Natural killer cell treated with Interleukin-12 subunit alpha and Interleukin-12 subunit beta and Interleukin-15 and Interleukin-18, amount 100 ng/mL, for 72 hours (primary cell): ENCODE measurements around the gene AMPD2. TPM values are rescaled to one million over a fixed set of nuclear protein-coding genes. Genes with fewer than 3 reads are reported as not detected.

Experiments used
- ATAC-seq, 2 donors: fragments of 150-1000 bp; cut with Tn5 transposase in 1 of 2; sonication (Bioruptor Pico), chemical (Tn5 transposase) in 1 of 2; 2 replicates each; pipeline ENCODE4 v1.10.0; 2021
- DNase-seq: peaks from one replicate; pipeline ENCODE4 v3.0.0; 2022; ENCODE audit warnings: low spot score
- H3K27ac Mint-ChIP-seq, 2 donors: 1 replicate in 1 of 2; 2 replicates in 1 of 2; pipeline ENCODE4 v1.8.0; 2022; ENCODE audit warnings: mixed read lengths in 2 of 2, mild to moderate bottlenecking in 1 of 2, moderate library complexity in 1 of 2
- H3K27me3 Mint-ChIP-seq, 2 donors: 1 replicate in 1 of 2; 2 replicates in 1 of 2; pipeline ENCODE4 v1.8.0; 2022; ENCODE audit warnings: mixed read lengths in 2 of 2
- H3K36me3 Mint-ChIP-seq: one replicate; pipeline ENCODE4 v1.8.0; 2022; ENCODE audit warnings: mixed read lengths
- H3K4me1 Mint-ChIP-seq, 2 donors: 1 replicate in 1 of 2; 2 replicates in 1 of 2; pipeline ENCODE4 v1.8.0; 2022; ENCODE audit warnings: low read depth in 2 of 2, mixed read lengths in 2 of 2, mild to moderate bottlenecking in 1 of 2
- H3K4me3 Mint-ChIP-seq: one replicate; pipeline ENCODE4 v1.8.0; 2022; ENCODE audit warnings: mixed read lengths
- H3K9me3 Mint-ChIP-seq: 2 replicates; pipeline ENCODE4 v1.8.0; 2022; ENCODE audit warnings: mixed read lengths
- total RNA-seq, 2 donors: library from RNA; stranded (reverse); gene quantifications; one replicate each; pipeline ENCODE4 v1.2.3, GENCODE V29; 2022

Gene AMPD2
- total RNA-seq, 2 donors from 2014 or later, result 79.0 to 144 TPM

DNA sequence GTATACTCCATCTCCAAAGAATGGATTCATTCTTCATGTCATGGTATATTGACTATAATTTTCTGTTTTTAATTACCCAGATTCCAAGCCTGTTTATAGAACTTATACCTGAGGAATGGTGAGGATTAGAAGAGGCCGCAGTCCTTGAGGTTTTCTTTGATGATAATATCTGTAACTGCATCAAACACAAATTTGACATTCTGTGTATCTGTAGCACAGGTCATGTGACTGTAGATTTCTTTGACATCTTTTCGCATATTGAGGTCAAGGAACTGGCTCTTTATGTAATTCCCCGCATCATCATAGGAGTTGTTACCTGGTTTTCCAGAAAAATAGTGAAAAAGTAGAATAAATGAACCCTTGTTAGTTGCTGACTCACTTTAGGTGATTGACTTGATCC lies 16.4 kb upstream of the AMPD2 start:
- H3K4me1 Mint-ChIP-seq, result no peaks in the 10 kb centered on the region
- no peak for ATAC-seq
- no peaks in the 10 kb centered on the region for H3K36me3 Mint-ChIP-seq
- no peak for DNase-seq
- no peak overlapping the region for H3K4me3 Mint-ChIP-seq
- no peaks in the 10 kb centered on the region for H3K27me3 Mint-ChIP-seq
- H3K27ac Mint-ChIP-seq, result peak overlapping the region in 1 of 2 donors; percentile 47
- H3K9me3 Mint-ChIP-seq, result no peaks in the 10 kb centered on the region

DNA sequence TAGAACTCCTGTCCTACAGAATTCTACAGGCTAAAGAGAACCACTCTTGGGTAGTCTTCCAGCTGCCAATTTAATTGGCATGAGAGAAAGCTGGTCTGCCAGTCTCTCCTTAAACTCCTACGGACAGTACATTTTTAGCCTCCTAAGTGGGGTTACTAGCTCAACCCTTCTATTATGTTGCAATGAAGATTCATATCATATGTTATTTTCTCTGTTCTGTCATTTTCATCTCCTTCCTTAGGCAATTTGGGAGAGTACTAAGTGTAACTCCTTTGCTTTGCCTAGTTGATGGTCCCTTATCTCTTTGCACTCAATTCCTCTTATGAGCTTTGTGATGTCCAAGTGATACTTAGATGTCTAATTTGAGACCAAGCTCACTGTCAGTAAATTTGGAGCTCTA lies 14.3 kb upstream of the AMPD2 start:
- Mint-ChIP-seq H3K27ac (no peak overlapping the region), H3K4me3 (no peak overlapping the region), H3K36me3 (no peaks in the 10 kb centered on the region), H3K4me1 (no peaks in the 10 kb centered on the region), H3K9me3 (no peaks in the 10 kb centered on the region), H3K27me3 (no peaks in the 10 kb centered on the region)
- ATAC-seq (no peak), DNase-seq (no peak)

- H3K4me1 Mint-ChIP-seq, result peaks cover 0 to 3% of the 10 kb centered on the region in 2 donors
- ATAC-seq (no peak), DNase-seq (no peak)
- H3K27me3 Mint-ChIP-seq, result no peaks in the 10 kb centered on the region
- H3K9me3 Mint-ChIP-seq, result no peaks in the 10 kb centered on the region
- H3K4me3 Mint-ChIP-seq, result no peak overlapping the region
- no peak overlapping the region for H3K27ac Mint-ChIP-seq
- H3K36me3 Mint-ChIP-seq, result no peaks in the 10 kb centered on the region
These were observed 9.8 kb upstream of the AMPD2 start for GRCh38 chr1:109609881-109610280.

DNA sequence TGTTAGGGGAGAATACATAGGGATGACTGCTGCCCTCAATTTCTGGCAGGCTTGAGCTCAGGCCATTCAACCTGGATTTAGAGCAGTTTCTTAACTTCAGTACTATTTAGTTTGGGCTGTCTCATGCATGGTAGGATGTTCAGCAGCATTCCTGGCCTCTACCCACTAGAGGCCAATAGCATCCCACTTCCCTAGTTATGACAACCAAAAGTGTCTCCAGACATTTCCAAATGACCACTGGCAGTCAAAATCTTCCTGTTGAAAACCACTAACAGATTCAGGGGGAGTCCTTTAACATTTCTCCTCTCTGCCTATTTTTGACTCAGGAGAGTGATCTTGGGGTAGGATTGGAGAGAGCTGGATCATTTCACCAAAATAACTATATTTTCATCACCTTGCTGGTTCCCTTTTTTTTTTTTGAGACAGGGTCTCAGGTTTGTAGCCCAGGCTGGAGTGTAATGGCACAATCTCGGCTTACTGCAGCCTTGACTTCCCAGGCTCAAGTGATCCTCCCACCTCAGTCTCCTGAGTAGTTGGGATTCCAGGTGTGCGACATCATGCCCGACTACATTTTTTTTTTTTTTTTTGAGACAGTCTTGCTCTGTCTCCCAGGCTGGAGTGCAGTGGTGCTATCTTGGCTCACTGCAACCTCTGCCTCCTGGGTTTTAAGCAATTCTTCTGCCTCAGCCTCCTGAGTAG lies 8.9 kb upstream of the AMPD2 start:
- Mint-ChIP-seq H3K4me3 (no peak overlapping the region), H3K27ac (no peak overlapping the region), H3K27me3 (no peaks in the 10 kb centered on the region), H3K4me1 (peaks cover 0 to 3% of the 10 kb centered on the region in 2 donors), H3K9me3 (no peaks in the 10 kb centered on the region), H3K36me3 (no peaks in the 10 kb centered on the region)
- ATAC-seq, result no peak
- DNase-seq, result no peak

DNA sequence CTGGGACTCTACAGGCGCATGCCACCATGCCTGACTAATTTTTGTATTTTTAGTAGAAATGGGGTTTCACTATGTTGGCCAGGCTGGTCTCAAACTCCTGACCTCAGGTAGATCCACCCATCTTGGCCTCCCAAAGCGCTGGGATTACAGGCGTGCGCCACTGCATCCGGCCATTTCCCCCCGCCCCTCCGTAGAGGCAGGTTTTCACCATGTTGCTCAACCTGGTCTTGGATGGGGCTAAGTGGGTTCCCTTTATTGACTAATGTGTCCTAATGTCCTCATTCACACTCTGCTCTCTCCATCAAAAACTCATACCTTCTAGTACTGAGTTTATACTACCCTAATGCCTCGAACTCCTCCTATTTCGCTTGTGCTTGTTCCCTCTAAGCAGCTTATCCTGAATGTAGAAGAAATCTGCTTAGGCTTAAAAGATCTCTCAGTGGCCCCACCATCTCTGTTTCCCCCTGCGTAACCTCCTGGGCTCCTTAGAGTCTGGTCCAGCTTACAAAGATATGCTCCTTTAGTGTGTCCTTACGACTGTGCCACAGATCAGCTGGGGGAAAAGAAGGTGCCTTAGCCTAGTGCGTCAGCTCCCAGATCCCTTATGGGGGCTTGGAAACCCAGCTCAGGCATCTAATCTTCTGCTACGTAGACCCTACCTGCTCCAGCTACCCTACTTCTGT lies 8.2 kb upstream of the AMPD2 start:
- no peak overlapping the region for H3K4me3 Mint-ChIP-seq

GRCh38 chr1:109613361-109614147 lies 6.1 kb upstream of the AMPD2 start:
- ATAC-seq (no peak), DNase-seq (no peak)
- Mint-ChIP-seq H3K27me3 (peaks cover 0 to 3% of the 10 kb centered on the region in 2 donors), H3K4me3 (no peak overlapping the region), H3K4me1 (peaks cover 22% of the 10 kb centered on the region in 2 donors), H3K27ac (no peak overlapping the region), H3K9me3 (no peaks in the 10 kb centered on the region), H3K36me3 (no peaks in the 10 kb centered on the region)

More for the DNA sequence above, 8.2 kb upstream of the AMPD2 start:
- ATAC-seq (no peak), DNase-seq (no peak)
- Mint-ChIP-seq H3K27ac (peak overlapping the region in 1 of 2 donors; percentile 53), H3K27me3 (no peaks in the 10 kb centered on the region), H3K36me3 (no peaks in the 10 kb centered on the region), H3K9me3 (no peaks in the 10 kb centered on the region), H3K4me1 (peaks cover 7 to 9% of the 10 kb centered on the region in 2 donors)

- Mint-ChIP-seq H3K27me3 (peaks cover 0 to 3% of the 10 kb centered on the region in 2 donors), H3K27ac (peak overlapping the region; percentile 8 to 38), H3K36me3 (no peaks in the 10 kb centered on the region), H3K9me3 (no peaks in the 10 kb centered on the region), H3K4me3 (no peak overlapping the region), H3K4me1 (peaks cover 34 to 44% of the 10 kb centered on the region in 2 donors)
- ATAC-seq (no peak), DNase-seq (no peak)
These were observed 3.8 kb upstream of the AMPD2 start for GRCh38 chr1:109615879-109616278.

DNA sequence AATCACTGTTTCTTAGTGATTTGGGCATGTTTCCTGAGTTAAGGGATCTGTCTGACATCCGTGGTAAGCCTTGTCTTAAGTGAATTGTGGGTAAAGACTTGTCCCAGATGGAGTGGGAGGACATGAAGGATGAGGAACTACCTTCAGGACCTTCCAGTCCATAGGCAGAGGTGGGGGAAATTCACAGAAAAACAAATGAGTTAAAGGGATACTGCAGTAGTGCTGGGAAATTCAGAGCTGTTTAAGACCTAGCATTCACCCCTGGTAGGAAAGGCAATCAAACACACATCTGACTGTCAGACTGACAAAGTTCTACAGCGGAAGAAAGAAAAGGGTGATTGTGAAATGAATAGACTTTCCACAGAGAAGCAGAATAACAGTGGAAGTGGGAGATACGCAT lies 3.2 kb upstream of the AMPD2 start:
- peak overlapping the region; percentile 8 to 38 for H3K27ac Mint-ChIP-seq
- DNase-seq (no peak), ATAC-seq (no peak)
- peak overlapping the region; percentile 23 for H3K4me3 Mint-ChIP-seq
- H3K27me3 Mint-ChIP-seq, result peaks cover 0 to 3% of the 10 kb centered on the region in 2 donors
- peaks cover 34 to 47% of the 10 kb centered on the region in 2 donors for H3K4me1 Mint-ChIP-seq
- no peaks in the 10 kb centered on the region for H3K9me3 Mint-ChIP-seq
- H3K36me3 Mint-ChIP-seq, result no peaks in the 10 kb centered on the region

DNA sequence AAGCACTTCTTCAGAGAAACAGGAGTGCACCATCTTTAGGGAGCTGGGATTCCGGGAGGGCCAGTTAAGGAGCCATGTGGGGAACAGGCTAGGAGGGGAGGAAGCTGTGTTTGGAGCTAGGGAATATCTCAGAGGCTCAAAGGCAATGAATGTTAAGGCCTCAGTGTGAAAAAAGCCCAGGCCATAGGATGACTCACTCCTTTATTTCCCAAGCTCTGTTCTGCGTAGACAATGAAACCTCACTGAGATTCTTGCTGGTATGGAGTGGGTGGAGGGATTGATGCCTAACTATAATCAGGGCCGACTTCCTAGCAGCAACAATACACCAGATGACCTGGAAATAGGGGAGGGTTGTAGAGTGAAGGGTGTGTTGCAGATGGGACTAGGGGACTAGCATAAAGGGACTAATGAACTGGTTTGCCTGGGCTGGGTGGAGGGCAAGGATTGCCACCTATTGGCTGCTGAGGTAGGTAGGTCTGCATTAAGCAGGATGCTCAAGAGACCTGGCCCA lies 2.3 kb upstream of the AMPD2 start:
- Mint-ChIP-seq H3K27ac (peak overlapping the region; percentile 8 to 38), H3K27me3 (peaks cover 0 to 3% of the 10 kb centered on the region in 2 donors), H3K4me1 (peaks cover 44 to 54% of the 10 kb centered on the region in 2 donors), H3K4me3 (no peak overlapping the region), H3K9me3 (no peaks in the 10 kb centered on the region), H3K36me3 (no peaks in the 10 kb centered on the region)
- DNase-seq (no peak), ATAC-seq (no peak)

GRCh38 chr1:109618661-109619575 lies 719 bp upstream of the AMPD2 start:
- DNase-seq (no peak), ATAC-seq (no peak)
- H3K4me3 Mint-ChIP-seq, result peak overlapping the region; percentile 92
- peaks cover 0 to 3% of the 10 kb centered on the region in 2 donors for H3K27me3 Mint-ChIP-seq
- H3K9me3 Mint-ChIP-seq, result no peaks in the 10 kb centered on the region
- H3K4me1 Mint-ChIP-seq, result peaks cover 47 to 58% of the 10 kb centered on the region in 2 donors
- H3K27ac Mint-ChIP-seq, result peak overlapping the region; percentile 90 to 97
- H3K36me3 Mint-ChIP-seq, result no peaks in the 10 kb centered on the region

- ATAC-seq, result no peak
These were observed 759 bp downstream of the AMPD2 start for GRCh38 chr1:109620401-109620791.

DNA sequence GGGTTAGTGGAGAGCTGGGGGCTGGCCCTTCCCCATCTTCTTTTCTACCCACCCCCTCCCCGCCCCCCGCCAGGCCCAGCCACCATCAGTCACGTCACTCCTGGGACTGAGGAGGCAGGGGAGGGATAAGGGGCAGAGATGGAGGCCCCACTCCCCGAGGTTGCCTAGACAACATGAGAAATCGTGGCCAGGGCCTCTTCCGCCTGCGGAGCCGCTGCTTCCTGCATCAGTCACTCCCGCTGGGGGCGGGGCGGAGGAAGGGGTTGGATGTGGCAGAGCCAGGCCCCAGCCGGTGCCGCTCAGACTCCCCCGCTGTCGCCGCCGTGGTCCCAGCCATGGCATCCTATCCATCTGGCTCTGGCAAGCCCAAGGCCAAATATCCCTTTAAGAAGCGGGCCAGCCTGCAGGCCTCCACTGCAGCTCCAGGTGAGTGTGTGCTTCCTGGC lies 1.2 kb downstream of the AMPD2 start:
- no peaks in the 10 kb centered on the region for H3K36me3 Mint-ChIP-seq
- DNase-seq, result peak; percentile 97
- peaks cover 46 to 57% of the 10 kb centered on the region in 2 donors for H3K4me1 Mint-ChIP-seq
- no peaks in the 10 kb centered on the region for H3K9me3 Mint-ChIP-seq
- H3K4me3 Mint-ChIP-seq, result peak overlapping the region; percentile 92
- peaks cover 0 to 3% of the 10 kb centered on the region in 2 donors for H3K27me3 Mint-ChIP-seq
- ATAC-seq, result peak; percentile 90
- H3K27ac Mint-ChIP-seq, result peak overlapping the region; percentile 90 to 97

More at GRCh38 chr1:109620401-109620791, 759 bp downstream of the AMPD2 start:
- peaks cover 47 to 58% of the 10 kb centered on the region in 2 donors for H3K4me1 Mint-ChIP-seq
- H3K9me3 Mint-ChIP-seq, result no peaks in the 10 kb centered on the region
- H3K27ac Mint-ChIP-seq, result peak overlapping the region; percentile 90 to 97
- peaks cover 0 to 3% of the 10 kb centered on the region in 2 donors for H3K27me3 Mint-ChIP-seq
- H3K36me3 Mint-ChIP-seq, result no peaks in the 10 kb centered on the region
- peak overlapping the region; percentile 92 for H3K4me3 Mint-ChIP-seq
- DNase-seq, result no peak
